Occipital lobe (tissue), 2 donors: ENCODE results near the gene TCAIM. TPM values are rescaled to one million over a fixed set of nuclear protein-coding genes. Genes with fewer than 3 reads are reported as not detected.

Source experiments
- DNase-seq: peaks from one replicate; lab custom pipeline; 2025; lab: John Stamatoyannopoulos, UW
- total RNA-seq: library from RNA; depleted of rRNA; stranded (reverse); fragments of >200 nt; gene quantifications from one replicate; pipeline ENCODE4 v1.2.3, GENCODE V29; 2014

Gene TCAIM
- total RNA-seq, 1 donor from 2014 or later, result 60.5 TPM

- no peak for DNase-seq
Observed at GRCh38 chr3:44442596-44443309, 104.2 kb downstream of the TCAIM start.

- DNase-seq, result no peak
Observed at GRCh38 chr3:44444437-44444836, 105.9 kb downstream of the TCAIM start.

- DNase-seq, result no peak
Observed at GRCh38 chr3:44444896-44445691, 106.5 kb downstream of the TCAIM start.

DNA sequence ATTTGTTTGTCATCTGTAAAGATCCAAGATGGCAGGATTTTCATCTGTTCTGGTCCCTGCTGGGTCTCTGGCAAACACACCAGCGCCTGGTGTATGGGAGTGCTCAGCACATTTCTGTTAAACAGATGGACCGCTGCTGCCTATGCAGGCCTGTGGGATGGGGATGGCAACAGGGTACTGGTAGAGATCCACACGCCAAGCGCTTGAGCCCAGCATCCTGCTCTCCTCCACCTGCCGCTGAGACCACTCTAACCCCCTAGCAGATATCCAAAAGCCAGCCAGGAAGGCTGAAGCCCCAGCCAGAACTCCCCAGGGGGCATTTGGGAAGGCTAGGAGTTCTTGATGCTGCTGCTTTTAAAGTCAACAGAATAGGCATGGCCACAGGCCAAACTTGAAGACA, 107.2 kb downstream of the TCAIM start:
- no peak for DNase-seq

GRCh38 chr3:44446929-44447328, 108.4 kb downstream of the TCAIM start:
- no peak for DNase-seq

DNA sequence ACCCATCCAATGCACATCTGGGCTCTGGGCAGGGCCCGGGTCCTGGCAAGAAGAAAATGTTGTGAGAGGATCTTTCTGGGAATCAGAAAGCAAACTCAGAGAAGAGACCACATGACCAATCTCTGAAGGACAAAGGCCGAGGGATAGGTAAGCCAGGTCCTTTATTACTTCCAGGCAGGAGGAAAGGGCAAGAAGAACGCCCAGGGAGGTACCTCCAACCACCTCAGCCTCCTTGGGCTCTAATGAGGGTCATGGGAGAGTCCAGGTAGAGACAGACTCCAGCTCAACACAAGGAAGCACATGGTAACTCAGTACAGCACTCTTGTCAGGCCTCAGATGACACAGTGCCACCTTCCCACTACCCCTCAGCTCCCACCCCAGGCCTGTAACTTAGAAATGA, 112.9 kb downstream of the TCAIM start:
- no peak for DNase-seq

DNA sequence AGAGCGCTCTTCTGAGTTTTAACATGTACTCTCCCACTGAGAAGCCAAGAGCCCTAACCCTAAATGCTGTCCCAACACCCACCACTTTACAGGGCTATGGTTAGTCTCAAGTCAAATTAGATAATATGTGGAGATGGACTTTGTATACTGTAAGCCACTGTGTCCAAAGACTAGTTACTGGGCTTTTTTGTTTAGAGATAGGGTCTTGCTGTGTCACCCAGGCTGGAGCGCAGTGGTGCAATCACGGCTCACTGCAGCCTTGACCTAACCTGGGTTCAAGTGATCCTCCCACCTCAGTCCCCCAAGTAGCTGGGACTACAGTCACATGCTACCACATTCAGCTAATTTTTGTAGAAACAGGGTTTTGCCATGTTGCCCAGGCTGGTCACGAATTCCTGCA, 115.7 kb downstream of the TCAIM start:
- no peak for DNase-seq

DNA sequence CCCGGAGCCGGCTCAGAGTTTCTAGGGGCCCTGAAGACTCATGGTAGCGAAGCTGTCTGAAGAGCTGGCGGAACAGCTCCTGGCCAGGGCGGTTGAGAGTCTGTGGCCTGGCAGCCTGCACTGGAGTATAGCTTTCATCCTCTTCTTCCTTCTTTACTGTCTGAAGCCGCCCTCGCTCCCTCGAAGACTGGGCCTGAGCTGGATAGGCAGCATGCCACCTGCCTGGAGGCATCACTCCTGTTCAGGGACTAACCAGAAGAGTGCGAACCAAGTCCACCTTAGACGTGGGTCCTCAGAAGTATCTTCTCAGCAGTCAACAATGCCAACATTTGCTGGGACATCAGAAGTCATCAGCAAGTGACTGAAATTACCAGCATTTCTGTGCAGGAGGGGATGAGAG, 116.8 kb downstream of the TCAIM start:
- DNase-seq, result no peak

Other genes starting within 250 kb of the TCAIM start
- 0.16 TPM for gene TOPAZ1, start 96.9 kb upstream of the TCAIM start, total RNA-seq
- gene ZNF445, start 138.9 kb downstream of the TCAIM start, total RNA-seq, result 39.6 TPM
- 29.8 TPM for gene ZKSCAN7, start 216.4 kb downstream of the TCAIM start, total RNA-seq
- 14.3 TPM for gene ZNF660, start 246.2 kb downstream of the TCAIM start, total RNA-seq